ENCODE data around the gene MAP3K5. TPM values are rescaled to one million over a fixed set of nuclear protein-coding genes. Genes with fewer than 3 reads are reported as not detected.
A peak's percentile ranks its signal among the peaks of the same experiment; 100 is the strongest.

Gene MAP3K5
- total and polyA plus RNA-seq, 9 of the 15 experiments (the other 6 are each of a cell fraction or from before 2014, with no cell fraction given) = 2.2 to 13.0 (median 9.9) TPM

- TF ChIP-seq, protein P1, sequence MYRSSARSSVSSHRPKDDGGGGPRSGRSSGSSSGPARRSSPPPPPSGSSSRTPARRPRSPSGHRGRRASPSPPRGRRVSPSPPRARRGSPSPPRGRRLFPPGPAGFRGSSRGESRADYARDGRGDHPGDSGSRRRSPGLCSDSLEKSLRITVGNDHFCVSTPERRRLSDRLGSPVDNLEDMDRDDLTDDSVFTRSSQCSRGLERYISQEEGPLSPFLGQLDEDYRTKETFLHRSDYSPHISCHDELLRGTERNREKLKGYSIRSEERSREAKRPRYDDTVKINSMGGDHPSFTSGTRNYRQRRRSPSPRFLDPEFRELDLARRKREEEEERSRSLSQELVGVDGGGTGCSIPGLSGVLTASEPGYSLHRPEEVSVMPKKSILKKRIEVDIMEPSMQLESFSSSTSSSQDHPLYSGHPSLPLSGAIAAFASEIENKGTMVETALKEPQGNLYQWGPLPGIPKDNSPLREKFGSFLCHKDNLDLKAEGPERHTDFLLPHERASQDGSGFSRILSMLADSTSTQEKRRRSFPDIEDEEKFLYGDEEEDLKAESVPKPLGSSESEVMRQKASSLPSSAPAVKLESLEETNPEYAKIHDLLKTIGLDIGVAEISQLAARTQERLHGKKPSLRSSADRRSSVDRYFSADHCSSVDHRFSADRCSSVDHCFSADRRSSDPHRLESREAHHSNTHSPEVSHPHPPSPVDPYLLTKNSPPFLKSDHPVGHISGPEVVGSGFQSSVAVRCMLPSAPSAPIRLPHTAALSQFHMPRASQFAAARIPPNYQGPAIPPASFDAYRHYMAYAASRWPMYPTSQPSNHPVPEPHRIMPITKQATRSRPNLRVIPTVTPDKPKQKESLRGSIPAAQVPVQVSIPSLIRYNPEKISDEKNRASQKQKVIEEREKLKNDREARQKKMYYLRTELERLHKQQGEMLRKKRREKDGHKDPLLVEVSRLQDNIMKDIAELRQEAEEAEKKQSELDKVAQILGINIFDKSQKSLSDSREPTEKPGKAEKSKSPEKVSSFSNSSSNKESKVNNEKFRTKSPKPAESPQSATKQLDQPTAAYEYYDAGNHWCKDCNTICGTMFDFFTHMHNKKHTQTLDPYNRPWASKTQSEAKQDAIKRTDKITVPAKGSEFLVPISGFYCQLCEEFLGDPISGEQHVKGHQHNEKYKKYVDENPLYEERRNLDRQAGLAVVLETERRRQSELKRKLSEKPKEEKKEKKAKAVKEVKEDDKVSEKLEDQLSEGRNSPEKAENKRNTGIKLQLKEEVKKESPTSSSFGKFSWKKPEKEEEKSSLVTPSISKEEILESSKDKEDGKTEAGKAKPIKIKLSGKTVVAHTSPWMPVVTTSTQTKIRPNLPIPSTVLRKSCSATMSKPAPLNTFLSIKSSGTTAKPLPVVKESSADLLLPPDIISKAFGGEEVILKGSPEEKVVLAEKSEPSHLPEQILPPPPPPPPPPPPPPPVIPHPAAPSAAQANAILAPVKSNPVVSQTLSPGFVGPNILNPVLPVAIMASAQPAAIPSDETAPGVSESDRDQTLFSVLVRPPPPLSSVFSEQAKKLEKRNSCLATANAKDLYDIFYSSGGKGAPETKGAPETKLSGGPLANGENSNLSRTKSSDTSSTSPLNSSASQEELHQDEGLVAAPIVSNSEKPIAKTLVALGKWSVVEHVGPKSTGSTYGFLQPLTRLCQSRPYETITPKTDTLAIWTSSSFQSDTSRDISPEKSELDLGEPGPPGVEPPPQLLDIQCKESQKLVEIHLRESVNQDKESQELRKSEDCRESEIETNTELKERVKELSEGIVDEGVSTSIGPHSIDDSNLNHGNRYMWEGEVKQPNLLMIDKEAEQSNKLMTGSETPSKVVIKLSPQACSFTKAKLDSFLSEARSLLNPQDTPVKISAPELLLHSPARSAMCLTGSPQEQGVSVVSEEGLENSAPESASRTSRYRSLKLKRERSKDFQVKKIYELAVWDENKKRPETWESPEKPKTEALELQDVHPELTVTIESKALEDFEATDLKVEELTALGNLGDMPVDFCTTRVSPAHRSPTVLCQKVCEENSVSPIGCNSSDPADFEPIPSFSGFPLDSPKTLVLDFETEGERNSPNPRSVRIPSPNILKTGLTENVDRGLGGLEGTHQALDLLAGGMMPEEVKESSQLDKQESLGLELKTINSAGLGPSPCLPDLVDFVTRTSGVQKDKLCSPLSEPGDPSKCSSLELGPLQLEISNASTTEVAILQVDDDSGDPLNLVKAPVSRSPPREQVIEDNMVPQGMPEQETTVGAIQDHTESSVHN (IDR thresholded peaks at IDR 0.05; ENCODE audit: borderline replicate concordance in 1 of 2, low read depth in 1 of 2) = no peak
- TF ChIP-seq TCFL5 (CRISPR knock-in tag; conservative IDR thresholded peaks at IDR 0.05) = no peak
- TF ChIP-seq PRPF4 (IDR thresholded peaks at IDR 0.05; ENCODE audit: insufficient read depth, low read depth, low read length, poor library complexity, severe bottlenecking) = no peak
- no peak for TF ChIP-seq ETV6 (IDR thresholded peaks at IDR 0.05; ENCODE audit: borderline replicate concordance in 1 of 2, low read depth in 2 of 2, low read length in 1 of 2)
- TF ChIP-seq ETV6 (CRISPR knock-in tag; IDR thresholded peaks at IDR 0.05; ENCODE audit: borderline replicate concordance) = no peak
- TF ChIP-seq, protein P2, sequence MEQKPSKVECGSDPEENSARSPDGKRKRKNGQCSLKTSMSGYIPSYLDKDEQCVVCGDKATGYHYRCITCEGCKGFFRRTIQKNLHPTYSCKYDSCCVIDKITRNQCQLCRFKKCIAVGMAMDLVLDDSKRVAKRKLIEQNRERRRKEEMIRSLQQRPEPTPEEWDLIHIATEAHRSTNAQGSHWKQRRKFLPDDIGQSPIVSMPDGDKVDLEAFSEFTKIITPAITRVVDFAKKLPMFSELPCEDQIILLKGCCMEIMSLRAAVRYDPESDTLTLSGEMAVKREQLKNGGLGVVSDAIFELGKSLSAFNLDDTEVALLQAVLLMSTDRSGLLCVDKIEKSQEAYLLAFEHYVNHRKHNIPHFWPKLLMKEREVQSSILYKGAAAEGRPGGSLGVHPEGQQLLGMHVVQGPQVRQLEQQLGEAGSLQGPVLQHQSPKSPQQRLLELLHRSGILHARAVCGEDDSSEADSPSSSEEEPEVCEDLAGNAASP (IDR thresholded peaks at IDR 0.05) = no peak
- no peak for TF ChIP-seq LEF1 (IDR thresholded peaks at IDR 0.05)
- TF ChIP-seq ZC3H4 (CRISPR knock-in tag; IDR thresholded peaks at IDR 0.05; ENCODE audit: borderline replicate concordance) = no peak
- no peak for TF ChIP-seq NR2C2 (CRISPR knock-in tag; IDR thresholded peaks at IDR 0.05)
- peak; percentile 21; the same call in 1 of the 2 replicates for TF ChIP-seq NR2C2 (tag; IDR thresholded peaks at IDR 0.05)
- TF ChIP-seq IFI16 (CRISPR knock-in tag; IDR thresholded peaks at IDR 0.05) = no peak
Measured at GRCh38 chr6:136761227-136761922, 30.9 kb downstream of the MAP3K5 start (continued).
